ENCODE results near the gene PRKCZ. TPM values are rescaled to one million over a fixed set of nuclear protein-coding genes. Genes with fewer than 3 reads are reported as not detected.

The PRKCZ gene
- polyA plus RNA-seq (ENCODE audit: insufficient read length): 7.8 TPM

GRCh38 chr1:2049718-2050431 is at the start of gene PRKCZ:
TSS of gene PRKCZ (plus strand) at chr1:2050411. CDS start at chr1:2050631, 220 bp downstream.
- DNase-seq: no peak

GRCh38 chr1:2000432-2000831 is 49.8 kb upstream of the PRKCZ start:
- no peak for DNase-seq

DNA sequence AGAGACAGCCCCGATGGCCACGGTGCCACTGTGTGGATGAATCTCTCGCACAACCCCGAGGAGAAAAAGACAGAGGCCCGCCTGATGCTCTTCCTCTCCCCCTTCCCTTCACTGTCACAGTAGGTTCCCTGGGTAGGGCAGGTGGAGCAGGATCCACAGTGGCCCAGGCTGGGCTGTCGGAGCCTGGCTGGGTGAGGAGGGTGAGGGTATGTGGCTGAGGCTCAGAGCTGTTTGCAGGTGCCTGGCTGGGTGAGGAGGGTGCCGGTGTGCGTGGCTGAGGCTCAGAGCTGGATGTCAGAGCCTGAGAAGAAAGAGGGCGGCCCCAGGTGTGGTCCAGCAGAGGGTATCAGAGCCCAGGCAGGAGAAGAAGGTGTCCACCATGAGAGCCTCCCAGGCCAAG is 49.4 kb upstream of the PRKCZ start:
- no peak for DNase-seq

GRCh38 chr1:2001773-2002411 is 48.3 kb upstream of the PRKCZ start:
- no peak for DNase-seq

- DNase-seq: no peak
Measured at GRCh38 chr1:2003541-2004131, 46.6 kb upstream of the PRKCZ start, which contains the start of gene CFAP74. TSS of gene CFAP74 (minus strand) at chr1:2003786. CDS start at chr1:1990956, 12,830 bp downstream.

GRCh38 chr1:2004856-2005255 is 45.4 kb upstream of the PRKCZ start:
- DNase-seq: no peak

DNA sequence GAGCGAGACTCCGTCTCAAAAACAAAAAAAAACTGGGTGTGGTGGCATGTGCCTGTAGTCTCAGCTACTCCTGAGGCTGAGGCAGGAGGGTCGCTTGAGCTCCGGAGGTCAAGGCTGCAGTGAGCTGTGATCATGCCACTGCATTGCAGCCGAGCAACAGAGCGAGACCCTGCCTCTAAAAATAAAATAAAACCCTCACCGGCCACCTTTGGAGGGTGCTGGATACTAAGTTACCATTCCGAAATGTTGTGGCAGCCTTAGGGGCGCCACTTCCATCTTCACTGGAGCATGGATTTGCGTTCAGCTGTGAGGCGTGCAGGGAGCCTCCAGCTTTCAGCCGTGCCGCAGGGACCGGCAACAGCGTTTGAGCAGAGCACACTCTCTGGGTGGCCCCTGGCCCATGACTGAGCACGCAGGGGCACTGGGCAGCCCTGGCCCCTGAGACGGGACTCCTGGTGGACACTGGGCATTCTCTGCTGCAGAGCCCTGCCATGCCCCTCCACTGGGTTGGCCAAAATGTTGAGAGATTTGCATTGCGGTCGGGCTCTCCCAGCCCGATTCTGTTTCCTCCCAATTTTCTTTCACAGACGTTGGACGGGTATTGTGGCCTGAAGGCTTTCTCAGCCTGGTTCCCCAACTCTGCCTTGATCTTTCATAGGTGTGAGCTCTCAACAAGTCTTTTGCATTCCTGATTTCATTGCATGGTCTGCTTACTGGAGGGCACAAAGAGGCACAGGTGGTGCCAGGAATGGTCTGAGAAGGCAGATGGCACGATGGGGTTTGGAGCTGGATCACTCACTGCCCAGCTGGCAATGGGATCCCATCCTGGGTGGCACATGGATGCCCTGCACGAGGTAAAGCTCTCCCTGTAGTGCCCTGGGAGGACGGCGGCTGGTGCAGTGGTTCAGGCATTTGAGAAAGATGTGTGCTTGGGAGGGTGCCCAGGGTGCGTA is 40.8 kb upstream of the PRKCZ start:
- no peak for DNase-seq

DNA sequence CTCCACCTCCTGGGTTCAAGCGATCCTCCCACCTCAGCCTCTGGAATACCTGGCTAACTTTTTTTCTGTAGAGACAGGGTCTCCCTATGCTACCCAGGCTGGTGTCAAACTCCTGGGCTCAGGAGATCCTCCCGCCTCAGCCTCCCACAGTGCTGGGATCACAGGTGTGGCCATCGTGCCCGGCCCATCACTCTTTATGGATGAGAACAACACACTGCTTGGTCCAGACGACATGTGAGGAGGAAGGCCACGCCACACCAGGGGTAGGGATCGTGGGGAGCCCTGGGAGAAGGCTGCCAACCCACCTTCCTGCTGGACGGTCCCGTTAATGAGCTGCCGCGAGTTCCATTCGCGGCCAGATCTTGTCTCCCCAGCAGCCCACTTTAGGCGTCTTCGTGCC is 36.0 kb upstream of the PRKCZ start:
- no peak for DNase-seq

GRCh38 chr1:2014741-2015735 is 35.2 kb upstream of the PRKCZ start:
- DNase-seq: no peak

GRCh38 chr1:2016123-2016522 is 34.1 kb upstream of the PRKCZ start:
- no peak for DNase-seq

DNA sequence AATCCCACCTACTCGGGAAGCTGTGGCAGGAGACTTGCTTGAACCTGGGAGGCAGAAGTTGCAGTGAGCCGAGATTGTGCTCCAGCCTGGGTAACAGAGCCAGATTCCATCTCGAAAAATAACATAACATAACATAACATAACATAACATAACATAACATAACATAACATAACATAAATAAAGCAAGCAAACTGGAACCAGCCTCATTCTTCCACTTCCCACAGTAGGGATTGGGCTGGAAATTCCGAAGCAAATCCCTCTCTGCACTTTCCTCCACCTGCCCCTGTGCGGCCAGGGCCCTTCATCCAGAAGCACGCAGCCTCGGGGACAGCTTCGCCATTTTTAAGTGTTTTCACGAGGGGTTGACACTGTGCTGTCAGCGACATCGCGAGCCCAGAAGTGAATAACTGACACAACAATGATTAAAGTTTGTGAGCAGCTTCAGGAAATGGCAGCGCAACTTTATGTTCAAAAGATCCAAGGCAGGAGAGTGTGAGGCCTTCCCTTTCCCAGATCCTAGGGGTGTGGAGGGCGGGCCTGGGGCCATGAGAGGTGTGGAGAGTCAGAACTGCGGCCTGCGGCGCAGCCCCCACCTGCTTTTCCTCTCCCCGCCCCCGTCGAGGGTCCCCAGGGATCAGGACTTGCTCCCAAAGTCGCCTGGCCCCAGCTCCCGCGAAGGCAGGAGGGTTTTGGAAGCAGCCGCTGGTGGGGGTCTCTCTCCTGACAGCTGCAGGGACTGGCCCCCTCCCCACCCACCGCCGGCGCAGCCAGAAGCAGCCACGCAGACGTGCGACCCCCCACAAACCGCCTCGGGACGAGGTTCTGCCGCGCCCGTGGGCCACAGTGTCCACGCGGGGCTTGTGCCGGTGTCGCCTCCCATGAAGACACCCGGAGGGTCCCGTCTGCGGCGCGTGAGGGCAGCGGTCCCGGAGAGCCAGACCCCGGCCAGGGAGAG is 31.7 kb upstream of the PRKCZ start:
- DNase-seq: no peak

GRCh38 chr1:2019172-2019543 is 31.1 kb upstream of the PRKCZ start, which contains the start of gene GABRD:
TSS of gene GABRD (plus strand) at chr1:2019345. CDS start at chr1:2019424, 79 bp downstream.
- DNase-seq: no peak

GRCh38 chr1:2019571-2020309 is 30.5 kb upstream of the PRKCZ start:
- no peak for DNase-seq

DNA sequence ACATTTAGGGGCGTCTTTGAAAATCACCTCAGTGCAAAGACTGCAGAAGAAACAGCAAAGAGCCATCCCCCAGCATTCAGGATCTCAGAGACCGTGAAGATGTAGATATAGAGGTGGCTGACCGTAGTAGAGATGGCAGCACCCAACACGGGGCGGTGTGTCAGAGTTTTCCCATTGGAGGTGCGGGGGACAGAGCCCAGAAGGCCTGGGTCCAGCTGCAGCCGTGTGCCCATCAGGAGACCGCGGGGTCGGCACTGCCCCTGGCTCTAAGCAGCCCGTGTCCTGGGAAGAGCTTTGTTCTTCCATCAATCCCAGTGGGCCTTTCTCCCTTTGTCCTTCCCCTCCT is 29.9 kb upstream of the PRKCZ start:
- DNase-seq: no peak

- no peak for DNase-seq
Measured at GRCh38 chr1:2021550-2021949, 28.7 kb upstream of the PRKCZ start.

DNA sequence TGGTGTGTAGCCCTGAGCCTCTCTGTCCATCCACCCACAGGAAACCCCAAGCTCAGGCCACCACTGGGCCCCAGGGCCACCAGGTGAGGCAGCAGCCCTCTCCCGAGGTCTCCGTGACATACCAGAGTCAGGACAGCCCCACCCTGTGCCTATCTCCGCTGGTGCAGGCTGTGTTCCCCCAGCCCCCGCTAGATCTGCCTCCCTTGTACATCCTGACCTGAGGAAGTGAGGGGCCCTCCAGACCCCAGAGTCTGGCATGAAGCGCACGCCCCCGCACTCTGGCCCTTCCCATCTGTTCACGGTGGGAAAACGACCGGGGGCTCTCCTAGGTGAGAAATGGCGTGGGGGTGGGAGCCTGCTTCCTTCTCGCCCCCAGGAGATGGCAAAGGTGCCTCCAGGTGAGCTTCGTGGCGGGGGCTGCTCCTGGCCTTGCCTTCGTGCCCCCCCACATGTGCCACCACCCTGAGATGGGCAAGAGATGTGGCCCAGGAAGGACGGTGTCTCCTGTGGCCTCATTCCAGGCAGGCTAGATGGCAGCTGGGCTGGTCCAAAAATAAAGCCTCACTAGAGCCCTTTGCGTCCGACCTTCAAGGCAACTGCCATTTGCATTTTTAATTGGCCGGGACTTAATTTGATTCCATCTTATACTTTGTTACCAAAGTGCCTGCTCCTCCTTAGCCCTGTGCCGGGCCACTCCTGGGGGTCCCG is 28.0 kb upstream of the PRKCZ start:
- DNase-seq: no peak

DNA sequence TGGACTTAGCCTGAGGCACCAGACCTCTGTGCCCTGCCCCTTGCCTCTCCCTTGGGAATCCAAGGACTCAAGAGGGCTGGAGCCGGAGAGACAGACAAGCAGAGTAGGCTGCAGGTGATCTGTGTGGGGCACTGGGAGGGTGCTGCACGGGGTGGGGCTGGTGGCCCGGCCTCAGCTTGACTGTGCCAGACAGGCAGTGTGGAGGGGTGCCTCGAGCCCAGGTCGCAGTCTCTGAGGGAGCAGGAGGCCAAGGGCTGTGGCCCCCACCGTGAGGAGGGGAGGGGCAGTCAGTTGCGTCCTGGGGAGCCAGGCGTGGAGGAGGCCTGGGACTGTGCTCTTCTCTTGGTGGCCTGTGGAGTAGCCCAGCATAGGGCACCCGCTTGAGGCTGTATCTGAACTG is 27.0 kb upstream of the PRKCZ start:
- DNase-seq: no peak

DNA sequence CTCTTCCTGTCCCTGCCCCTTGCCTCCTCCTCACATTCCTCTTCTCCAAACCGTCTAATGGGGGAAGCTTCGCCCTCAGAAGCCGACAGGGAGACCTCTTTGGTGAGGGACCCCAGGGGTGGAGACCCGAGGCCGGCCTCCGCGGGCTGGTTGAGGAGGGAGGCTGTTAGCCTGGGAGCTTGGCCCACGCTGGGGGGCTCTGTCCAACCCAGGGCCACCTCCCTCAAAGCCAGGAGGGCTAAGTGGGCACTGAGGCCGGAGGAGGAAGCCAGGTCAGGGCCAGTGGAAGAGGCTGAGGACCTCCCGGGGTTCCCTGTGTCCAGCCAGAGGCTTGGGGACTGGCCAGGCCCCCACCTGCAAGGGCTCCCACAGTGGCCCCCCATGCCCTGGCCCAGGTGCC is 25.8 kb upstream of the PRKCZ start:
- no peak for DNase-seq

- no peak for DNase-seq
Measured at GRCh38 chr1:2024887-2025286, 25.3 kb upstream of the PRKCZ start.

Data from hindlimb muscle (tissue), 1 donor.